NB4 (cell line): Measurements from ENCODE around the gene PRRC2A.

ENCODE experiments used
- DNase-seq: peaks from one replicate; pipeline ENCODE4 v3.0.0; 2010; ENCODE audit warnings: low read depth
- H3K4me3 ChIP-seq: one replicate; pipeline ENCODE4 v1.5.1; 2011; ENCODE audit warnings: mild to moderate bottlenecking, low read depth, low read length, moderate library complexity
- MYC ChIP-seq: IDR thresholded peaks from 2 replicates; pipeline ENCODE4 v1.6.1; 2011; ENCODE audit warnings: low read depth, low read length
- POLR2A ChIP-seq: IDR thresholded peaks from 2 replicates; pipeline ENCODE4 v1.6.1; 2011; ENCODE audit warnings: mild to moderate bottlenecking; ENCODE audit not compliant: insufficient read length; ENCODE audit errors: extremely low read depth
- TF ChIP-seq, protein P1 (sequence below): IDR thresholded peaks from 2 replicates; pipeline ENCODE4 v1.6.1; 2011; ENCODE audit warnings: low read depth, low read length
- TF ChIP-seq, protein P2 (sequence below): IDR thresholded peaks from one replicate; pipeline ENCODE4 v1.5.1; 2012; ENCODE audit warnings: low read depth, low read length

Gene PRRC2A

DNA sequence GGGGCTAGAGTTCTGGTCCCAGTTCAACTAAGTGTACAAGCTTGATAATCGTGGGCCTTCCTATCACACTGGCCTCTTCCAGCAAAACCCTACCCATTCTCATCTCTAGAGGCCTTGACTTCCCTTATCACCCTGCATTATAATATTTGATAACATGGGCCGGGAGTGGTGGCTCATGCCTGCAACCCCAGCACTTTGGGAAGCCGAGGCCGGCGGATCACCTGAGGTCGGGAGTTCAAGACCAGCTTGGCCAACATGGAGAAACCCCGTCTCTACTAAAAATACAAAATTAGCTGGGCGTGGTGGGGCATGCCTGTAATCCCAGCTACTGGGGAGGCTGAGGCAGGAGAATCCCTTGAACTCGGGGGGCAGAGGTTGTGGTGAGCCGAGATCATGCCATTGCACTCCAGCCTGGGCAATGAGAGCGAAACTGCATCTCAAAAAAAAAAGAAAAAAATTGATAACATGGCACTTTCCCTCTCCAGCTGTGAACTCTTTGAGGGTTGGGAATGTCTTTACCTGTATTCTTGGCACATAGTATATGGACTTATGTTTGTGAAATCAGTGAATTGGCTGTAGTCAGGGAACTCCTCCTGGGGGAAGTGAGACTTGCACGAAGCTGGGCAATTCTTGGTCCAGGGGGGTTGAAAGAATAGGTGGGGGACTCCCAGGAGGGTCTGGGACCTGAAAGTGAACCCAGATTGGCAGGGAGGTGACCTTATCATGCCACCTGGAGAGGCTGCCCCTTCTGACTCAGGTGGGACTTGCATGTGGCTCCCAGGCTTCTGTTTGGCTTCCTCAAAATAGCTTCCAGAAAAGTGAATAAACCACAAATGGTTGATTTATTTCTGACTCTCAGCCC lies 41.0 kb downstream of the PRRC2A start:
- H3K4me3 ChIP-seq = peak overlapping the region; percentile 63

DNA sequence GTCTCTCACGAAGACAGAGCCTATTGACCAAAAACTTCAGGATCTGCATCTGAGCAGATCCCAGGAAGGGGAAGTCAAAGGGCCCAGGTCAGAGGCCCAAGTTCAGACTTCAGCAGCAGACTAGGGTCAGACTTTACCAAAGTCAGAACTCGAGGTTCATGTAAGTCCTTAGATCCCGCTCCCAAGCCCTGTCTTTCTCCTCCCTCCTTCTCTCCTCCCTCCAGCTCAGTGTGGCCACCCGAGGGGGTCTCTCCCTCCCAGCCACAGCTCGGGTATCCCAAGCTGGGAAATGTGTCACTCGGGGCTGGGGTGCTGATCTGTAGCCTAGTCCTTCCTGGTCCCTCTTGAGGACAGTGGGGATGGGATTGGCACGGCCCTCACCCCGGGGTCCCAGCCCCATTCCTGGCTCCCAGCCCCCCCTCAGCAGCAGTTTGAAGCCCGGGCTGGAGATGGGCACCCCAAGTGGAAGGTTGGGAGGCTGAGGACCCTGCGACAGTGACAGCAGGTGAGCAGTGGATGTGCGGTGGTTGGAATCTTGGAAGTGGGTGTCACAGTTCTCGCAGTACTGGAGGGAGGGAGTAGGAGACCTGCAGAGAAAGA lies 41.7 kb downstream of the PRRC2A start:
- TF ChIP-seq MYC = no peak
- TF ChIP-seq, protein P1, sequence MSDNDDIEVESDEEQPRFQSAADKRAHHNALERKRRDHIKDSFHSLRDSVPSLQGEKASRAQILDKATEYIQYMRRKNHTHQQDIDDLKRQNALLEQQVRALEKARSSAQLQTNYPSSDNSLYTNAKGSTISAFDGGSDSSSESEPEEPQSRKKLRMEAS = no peak
- TF ChIP-seq POLR2A = no peak
- TF ChIP-seq, protein P2, sequence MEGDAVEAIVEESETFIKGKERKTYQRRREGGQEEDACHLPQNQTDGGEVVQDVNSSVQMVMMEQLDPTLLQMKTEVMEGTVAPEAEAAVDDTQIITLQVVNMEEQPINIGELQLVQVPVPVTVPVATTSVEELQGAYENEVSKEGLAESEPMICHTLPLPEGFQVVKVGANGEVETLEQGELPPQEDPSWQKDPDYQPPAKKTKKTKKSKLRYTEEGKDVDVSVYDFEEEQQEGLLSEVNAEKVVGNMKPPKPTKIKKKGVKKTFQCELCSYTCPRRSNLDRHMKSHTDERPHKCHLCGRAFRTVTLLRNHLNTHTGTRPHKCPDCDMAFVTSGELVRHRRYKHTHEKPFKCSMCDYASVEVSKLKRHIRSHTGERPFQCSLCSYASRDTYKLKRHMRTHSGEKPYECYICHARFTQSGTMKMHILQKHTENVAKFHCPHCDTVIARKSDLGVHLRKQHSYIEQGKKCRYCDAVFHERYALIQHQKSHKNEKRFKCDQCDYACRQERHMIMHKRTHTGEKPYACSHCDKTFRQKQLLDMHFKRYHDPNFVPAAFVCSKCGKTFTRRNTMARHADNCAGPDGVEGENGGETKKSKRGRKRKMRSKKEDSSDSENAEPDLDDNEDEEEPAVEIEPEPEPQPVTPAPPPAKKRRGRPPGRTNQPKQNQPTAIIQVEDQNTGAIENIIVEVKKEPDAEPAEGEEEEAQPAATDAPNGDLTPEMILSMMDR = no peak
- no peak overlapping the region for H3K4me3 ChIP-seq
- DNase-seq = no peak

More for the DNA sequence above, 41.0 kb downstream of the PRRC2A start:
- no peak for DNase-seq
- TF ChIP-seq MYC (no peak), POLR2A (no peak)
- TF ChIP-seq, protein P2 = no peak
- TF ChIP-seq, protein P1 = no peak

DNA sequence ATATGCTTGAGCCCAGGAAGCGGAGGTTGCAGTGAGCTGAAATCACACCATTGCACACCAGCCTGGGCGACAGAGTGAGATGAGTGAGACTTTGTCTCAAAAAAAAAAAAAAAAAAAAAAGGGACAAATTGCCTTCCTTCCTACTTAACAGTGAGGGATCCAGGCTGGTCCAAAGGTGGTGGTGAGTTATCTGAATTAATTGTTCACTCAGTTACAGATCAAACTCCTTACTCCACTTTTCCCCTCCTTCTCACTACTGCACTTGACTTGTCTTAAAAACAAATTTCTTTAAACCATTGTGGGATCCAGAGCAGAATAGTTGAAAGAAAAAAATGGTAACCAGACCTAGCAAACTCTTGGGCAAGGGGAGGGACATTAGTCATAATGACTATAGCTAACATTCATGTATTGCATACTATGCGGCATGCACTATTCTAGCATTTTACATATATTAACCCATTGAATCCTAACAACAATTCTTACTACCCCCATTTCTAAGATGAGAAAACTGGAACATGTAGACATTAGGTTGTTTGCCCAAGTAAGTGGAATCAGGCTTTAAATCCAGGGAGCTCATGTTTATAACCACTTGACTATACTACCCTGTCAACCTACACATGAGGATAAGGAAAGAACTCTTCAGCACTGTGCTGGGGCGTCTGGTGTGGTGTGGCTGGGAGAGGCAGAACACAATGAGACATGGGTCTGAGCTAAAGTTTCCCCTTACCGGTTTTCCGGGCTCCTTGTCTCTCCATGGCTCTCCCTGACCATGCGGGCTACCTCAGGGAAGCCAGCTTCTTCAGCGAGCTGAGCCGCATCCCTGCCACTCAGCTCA lies 42.8 kb downstream of the PRRC2A start:
- DNase-seq = no peak
- H3K4me3 ChIP-seq = peak overlapping the region; percentile 87
- TF ChIP-seq, protein P2 = no peak
- TF ChIP-seq POLR2A (no peak), MYC (no peak)
- TF ChIP-seq, protein P1 = no peak

DNA sequence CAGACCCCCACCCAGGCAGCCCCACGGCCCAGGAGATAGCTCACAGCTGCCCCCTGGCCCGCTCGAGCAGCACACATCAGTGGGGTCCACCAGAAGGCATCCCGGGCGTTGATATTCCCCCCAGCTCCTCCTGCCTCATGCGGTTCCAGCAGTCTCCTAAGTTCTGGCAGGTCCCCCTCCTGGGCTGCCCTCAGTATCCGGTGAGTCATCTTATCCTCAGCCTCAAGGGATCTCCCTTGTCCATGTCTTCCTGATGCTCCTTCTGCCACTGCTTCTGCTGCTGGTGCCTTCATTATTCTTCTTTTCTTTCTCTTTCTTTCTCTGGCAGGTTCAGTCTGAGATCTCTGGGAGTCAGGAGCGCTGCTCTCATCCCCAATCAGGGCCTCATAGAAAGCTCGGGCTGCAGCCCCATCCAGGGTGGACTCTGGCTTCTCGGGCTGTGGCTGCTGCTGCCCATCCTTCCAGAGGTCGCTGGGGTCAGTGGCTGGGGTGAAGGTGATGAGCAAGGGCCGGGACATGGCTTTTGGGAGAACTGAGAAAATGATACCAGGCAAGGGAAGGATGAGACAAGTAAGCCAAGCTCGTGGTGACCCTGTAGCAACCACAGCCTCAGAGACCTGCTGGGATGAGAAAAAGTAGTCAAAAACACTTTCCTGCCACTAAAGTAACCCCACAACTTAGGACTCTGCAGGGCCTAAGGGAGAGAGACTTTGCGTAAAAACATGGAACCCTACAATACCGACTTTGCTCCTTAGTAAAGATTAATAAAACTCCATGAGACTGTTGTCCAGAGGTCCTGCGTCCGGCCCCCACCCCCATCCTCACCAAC lies 43.7 kb downstream of the PRRC2A start:
- peak overlapping the region; percentile 87 for H3K4me3 ChIP-seq
- peak; percentile 69 for DNase-seq
- TF ChIP-seq, protein P2 = no peak
- TF ChIP-seq POLR2A (no peak), MYC (no peak)
- TF ChIP-seq, protein P1 = no peak
